PFSK-1 (cell line): ENCODE measurements around the gene FAM219A.

Experiments
- FOXP2 ChIP-seq: optimal IDR thresholded peaks from 2 replicates; pipeline ENCODE3; 2011; ENCODE audit warnings: borderline replicate concordance, control low read depth, inconsistent platforms; ENCODE audit not compliant: insufficient read depth; ENCODE audit errors: extremely low read length, extremely low read depth
- POLR2AphosphoS5 ChIP-seq: IDR thresholded peaks from 2 replicates; pipeline ENCODE4 v1.6.1; 2012; ENCODE audit warnings: low read depth, mild to moderate bottlenecking, control low read depth, low read length, moderate library complexity
- SIN3A ChIP-seq: IDR thresholded peaks from 2 replicates; pipeline ENCODE4 v1.6.1; 2012; ENCODE audit warnings: mild to moderate bottlenecking, low read length, moderate library complexity, borderline replicate concordance; ENCODE audit not compliant: insufficient read depth
- TAF1 ChIP-seq: IDR thresholded peaks from 2 replicates; pipeline ENCODE4 v1.6.1; 2012; ENCODE audit warnings: low read length, control low read depth, borderline replicate concordance; ENCODE audit not compliant: insufficient read depth
- TF ChIP-seq, protein P1 (sequence below), 2 experiments: IDR thresholded peaks; 2 replicates each; pipeline versions ENCODE4 v1.6.1 to v1.8.0; 2011 to 2012; ENCODE audit warnings: low read depth in 2 of 2, low read length in 2 of 2, control low read depth in 1 of 2, inconsistent platforms in 1 of 2, mild to moderate bottlenecking in 1 of 2, moderate library complexity in 1 of 2; ENCODE audit not compliant: insufficient read depth in 1 of 2

Gene FAM219A

GRCh38 chr9:34373749-34374148 is 84.6 kb downstream of the FAM219A start:
- TF ChIP-seq FOXP2 = no peak
- no peak for TF ChIP-seq TAF1
- TF ChIP-seq, protein P1, sequence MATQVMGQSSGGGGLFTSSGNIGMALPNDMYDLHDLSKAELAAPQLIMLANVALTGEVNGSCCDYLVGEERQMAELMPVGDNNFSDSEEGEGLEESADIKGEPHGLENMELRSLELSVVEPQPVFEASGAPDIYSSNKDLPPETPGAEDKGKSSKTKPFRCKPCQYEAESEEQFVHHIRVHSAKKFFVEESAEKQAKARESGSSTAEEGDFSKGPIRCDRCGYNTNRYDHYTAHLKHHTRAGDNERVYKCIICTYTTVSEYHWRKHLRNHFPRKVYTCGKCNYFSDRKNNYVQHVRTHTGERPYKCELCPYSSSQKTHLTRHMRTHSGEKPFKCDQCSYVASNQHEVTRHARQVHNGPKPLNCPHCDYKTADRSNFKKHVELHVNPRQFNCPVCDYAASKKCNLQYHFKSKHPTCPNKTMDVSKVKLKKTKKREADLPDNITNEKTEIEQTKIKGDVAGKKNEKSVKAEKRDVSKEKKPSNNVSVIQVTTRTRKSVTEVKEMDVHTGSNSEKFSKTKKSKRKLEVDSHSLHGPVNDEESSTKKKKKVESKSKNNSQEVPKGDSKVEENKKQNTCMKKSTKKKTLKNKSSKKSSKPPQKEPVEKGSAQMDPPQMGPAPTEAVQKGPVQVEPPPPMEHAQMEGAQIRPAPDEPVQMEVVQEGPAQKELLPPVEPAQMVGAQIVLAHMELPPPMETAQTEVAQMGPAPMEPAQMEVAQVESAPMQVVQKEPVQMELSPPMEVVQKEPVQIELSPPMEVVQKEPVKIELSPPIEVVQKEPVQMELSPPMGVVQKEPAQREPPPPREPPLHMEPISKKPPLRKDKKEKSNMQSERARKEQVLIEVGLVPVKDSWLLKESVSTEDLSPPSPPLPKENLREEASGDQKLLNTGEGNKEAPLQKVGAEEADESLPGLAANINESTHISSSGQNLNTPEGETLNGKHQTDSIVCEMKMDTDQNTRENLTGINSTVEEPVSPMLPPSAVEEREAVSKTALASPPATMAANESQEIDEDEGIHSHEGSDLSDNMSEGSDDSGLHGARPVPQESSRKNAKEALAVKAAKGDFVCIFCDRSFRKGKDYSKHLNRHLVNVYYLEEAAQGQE (IDR thresholded peaks at IDR 0.05; ENCODE audit: insufficient read depth in 1 of 2, low read depth in 2 of 2, low read length in 2 of 2) = no peak
- TF ChIP-seq SIN3A = no peak
- TF ChIP-seq POLR2AphosphoS5 = no peak

DNA sequence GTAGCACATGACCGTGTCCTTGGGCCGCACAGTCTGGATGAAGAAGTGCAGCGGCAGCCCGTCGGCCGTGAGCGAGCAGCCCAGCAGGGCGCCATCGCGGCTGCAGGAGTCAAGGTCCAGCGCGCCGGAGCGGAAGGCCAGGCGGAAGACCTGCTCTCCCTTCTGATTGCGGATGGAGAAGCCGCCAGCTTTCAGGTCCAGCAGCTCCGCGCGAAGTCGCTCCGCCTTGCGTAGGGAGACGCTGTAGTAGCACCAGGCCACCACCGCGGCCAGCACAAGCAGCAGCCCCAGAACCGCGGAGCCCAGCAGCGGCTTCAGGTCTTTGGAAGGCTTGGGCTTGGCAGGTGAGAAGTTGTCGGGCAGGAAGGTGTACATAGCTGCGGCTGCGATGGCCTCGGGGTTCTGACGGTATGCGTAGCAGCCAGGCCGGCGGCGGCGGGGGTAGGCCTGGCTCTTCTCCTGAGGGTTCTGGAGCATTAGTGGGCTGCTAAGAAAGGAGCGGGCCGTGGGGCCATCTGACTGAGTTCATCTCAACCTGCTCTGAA is 85.8 kb downstream of the FAM219A start:
- TF ChIP-seq TAF1 = no peak
- TF ChIP-seq SIN3A = no peak
- TF ChIP-seq, protein P1 (IDR thresholded peaks at IDR 0.05; ENCODE audit: insufficient read depth in 1 of 2, low read depth in 2 of 2, low read length in 2 of 2) = no peak
- no peak for TF ChIP-seq FOXP2
- TF ChIP-seq POLR2AphosphoS5 = no peak

DNA sequence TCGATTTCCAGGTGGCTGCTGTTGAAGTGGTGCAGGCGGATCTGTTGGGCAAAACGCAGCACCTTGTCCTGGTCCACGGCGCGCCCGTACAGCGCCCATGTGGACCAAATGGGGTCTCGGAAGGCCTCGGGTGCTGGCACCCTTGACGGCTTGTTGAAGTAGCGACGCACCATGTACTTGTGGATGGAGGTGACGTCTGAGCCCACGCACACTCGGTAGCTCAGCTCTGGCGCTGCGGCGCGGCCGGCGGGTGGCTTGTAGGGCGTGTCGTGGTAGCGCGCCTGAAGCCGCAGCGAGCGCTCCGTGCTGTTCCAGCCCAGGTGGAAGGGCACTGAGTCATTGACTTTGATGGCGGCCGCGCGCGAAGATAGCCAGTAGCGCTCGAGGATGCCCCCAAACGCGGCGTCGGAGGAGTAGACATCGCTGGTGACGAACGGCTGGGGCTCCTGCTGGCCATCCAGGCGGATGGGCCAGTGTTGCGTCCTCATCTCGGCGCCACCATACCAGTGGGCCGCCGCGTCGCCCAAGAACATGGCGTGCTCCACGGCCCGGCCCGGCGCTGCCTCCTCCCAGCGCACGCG is 86.4 kb downstream of the FAM219A start:
- TF ChIP-seq SIN3A = no peak
- TF ChIP-seq, protein P1 (IDR thresholded peaks at IDR 0.05; ENCODE audit: insufficient read depth in 1 of 2, low read depth in 2 of 2, low read length in 2 of 2) = no peak
- TF ChIP-seq POLR2AphosphoS5 = no peak
- TF ChIP-seq TAF1 = no peak
- TF ChIP-seq FOXP2 = no peak

DNA sequence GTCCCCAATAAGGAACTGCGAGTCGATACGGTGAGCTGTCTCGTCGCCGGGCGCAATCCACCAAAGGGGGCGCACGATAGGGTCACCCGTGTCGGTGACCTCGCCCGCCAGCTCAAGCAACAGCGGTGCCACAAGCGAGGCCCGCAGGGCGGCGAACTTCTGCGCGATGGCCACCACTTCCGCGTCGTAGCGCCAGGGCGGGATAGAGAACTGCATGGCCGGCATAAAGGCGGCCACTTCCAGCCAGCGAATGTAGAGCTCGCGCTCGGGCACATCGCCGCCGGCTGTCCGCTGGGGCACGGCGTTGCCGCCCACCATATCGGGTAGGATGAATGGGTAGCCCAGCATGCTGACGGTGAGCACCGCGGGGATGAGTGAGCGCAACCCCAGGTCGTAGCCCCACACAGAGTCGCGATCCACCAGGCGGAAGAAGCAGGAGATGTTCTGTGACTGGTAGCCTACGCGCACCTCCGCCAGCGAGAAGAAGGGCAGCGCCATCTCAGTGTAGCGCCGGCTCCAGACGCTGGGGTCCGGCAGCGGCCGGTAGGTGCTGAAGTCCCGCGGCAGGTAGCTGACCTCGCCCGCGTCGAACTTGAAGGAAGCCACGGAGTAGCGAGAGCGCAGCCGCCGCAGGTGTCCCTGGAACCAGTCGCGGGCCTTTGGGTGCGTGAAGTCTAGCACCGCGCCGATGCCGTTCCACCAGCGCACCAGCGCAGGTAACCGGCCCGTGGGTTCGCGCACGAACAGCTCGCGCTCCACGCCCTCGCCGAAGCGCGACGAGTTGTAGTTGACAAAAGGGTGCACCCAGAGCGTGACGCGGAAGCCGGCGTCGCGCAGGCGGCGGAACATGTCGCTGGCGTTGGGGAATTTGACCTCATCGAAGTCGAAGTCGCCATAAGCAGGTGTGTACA is 87.1 kb downstream of the FAM219A start:
- TF ChIP-seq SIN3A (no peak), POLR2AphosphoS5 (no peak), FOXP2 (no peak), TAF1 (no peak)
- TF ChIP-seq, protein P1 (IDR thresholded peaks at IDR 0.05; ENCODE audit: insufficient read depth in 1 of 2, low read depth in 2 of 2, low read length in 2 of 2) = no peak
